ENCODE results near the gene TFPI.

The TFPI gene

DNA sequence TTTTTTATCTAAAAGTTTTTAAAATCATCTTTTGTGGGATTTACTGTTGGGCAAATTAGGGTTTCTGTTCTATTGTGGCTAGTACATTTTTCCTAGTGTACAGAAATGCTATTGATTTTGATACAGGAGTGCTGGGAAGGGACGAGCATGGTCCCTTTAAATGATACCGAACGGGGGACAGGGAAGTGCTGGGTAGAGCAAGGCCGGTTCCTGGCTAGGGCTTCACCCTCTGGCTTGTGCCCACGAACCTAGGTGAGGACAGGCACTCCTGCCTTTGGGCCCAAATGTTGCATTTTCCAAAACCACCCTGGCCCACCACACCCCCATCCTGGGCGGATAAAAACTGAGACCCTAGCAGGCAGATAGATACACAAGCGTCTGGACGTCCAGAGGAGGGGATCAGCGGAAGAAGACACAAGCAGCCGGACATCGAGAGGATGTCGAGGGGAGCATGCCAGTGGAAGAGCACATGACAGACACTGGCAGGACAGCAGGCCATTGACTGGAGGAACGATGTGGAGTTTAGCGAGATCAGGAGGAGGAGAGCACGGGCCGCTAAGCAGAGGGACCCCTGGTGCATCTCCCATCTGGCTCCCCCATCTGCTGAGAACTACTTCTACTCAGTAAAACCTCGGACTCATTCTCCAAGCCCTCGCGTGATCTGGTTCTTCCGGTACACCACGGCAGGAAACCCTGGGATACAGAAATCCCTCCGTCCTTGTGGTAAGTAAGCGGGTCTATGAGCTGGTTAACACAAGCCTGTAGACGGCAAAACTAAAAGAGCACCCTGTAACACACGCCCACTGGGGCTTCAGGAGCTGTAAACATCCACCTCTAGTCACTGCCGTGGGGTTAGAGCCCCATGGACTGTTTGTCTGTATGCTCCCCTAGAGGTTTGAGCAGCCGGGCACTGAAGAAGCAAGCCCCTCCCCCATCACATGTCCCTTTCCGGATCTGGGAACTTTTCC lies 92.7 kb downstream of the TFPI start:
- no peak for DNase-seq

DNA sequence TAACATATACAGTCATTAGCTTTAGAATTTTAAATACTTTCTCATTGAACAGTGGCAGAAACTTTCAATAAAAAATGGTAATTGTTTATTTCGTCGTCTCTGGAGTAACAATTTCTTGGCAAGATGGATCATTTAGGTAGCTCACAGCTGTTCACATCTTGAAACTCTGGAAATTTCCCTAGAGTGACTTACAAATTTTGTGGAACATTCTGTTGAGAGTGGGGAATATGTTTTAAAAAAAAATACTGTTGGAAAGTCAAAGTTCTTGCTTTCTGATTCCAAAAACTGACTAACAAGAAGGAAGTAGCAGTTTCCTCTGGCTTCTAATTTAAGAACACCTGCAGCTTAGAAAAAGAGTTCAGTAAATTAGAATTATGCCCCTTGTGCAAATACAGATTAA lies 95.0 kb downstream of the TFPI start:
- DNase-seq: no peak

DNA sequence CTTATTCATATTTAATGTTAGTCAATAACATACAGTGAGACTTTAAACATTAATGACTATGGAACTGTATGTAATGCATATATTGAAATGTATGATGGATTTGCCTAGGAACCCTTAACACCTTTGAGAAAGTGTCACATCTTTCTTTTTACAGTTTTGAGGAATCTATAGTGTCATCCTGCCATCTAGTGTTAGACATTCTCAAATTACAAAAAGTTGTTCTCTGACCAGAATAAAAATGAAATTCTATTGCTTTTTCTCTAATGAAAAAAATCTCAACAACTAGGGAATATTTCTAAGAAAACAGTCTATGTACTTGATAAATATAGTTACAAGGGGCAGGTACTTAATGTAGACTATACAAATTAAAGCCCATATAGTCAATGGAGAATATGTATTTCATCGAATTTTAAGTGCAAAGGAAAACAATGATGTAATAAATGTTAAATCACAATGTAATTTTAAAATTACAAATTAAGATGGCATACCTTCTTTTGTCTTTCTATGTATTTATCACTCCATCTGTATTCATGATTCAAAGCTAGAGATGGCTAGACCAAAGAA lies 101.1 kb downstream of the TFPI start:
- DNase-seq: no peak

DNA sequence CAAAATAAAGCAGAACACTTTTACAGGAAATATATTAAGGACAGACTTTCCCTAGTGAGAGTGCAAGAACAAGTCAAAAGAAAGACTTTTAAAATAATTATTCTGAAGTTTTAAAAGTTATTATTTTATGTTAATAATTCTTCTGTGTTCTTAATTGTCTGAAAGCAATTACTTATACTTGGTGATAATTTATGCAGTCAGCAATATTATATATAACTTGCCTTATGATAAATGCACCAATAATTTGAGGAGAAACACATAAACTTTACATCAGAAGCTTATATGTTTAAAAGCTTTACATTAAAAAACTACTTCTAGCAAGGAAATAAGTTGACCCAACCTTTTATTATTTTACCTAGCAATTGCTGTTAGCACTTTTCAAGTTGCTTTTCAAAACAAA lies 102.7 kb downstream of the TFPI start:
- DNase-seq: no peak

DNA sequence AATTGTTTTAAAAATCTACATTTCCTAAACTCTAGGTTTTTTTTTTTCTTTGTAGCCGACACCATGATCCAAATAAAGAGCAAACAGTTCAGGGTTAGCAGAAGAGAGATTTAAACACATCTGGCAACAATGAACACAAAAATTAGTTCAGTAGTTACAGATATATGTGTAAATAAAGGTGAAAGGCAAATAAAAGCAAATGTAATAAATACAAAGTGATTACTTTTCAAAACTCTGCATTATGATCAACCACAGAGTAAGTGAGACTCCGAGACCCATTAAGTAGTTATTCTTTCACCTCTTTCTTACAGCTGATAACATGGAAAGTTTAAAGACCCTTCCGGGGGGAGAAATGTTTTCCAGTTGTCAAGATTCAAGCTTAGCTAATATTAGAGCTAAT lies 106.9 kb downstream of the TFPI start:
- no peak for DNase-seq

DNA sequence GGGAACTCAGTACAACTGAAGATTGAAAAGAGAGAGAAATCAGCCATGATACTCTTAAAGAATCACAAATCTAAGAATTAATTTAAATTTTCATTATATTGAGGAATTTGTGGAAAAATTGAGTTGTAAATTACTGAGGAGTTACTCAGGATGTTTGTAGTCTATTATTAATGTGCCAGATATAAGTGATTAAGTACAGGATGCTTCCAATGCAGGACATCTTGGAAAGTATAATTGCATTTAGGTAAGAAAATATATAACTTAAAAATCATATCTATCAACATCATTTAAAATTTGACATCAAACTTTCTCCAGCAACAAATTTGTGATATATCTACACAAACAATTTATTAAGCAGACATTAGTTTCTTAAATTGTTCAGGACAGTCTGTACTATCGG lies 107.5 kb downstream of the TFPI start:
- DNase-seq: no peak

DNA sequence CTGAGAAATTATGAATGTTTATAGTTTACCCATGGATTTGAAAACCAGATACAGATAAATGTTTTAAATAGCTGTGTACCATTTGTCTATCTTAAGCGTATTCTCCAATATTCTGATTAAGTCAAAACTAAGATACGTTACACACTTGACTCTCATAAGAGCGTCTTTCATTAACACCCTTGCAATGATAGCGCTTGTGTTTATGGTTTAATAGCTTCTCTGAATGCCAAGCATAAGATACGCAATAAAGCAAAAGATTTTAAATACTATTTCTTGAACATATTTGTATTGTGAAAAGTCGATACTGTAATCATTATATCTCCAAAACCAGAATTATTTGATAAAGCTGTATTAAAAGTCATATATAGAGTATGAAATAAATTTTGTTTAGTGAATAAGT lies 109.2 kb downstream of the TFPI start:
- DNase-seq: no peak

GRCh38 chr2:187442778-187443177 lies 111.5 kb downstream of the TFPI start:
- no peak for DNase-seq

- DNase-seq: no peak
Measured at GRCh38 chr2:187442378-187442777, 111.9 kb downstream of the TFPI start.

GRCh38 chr2:187440101-187440675 lies 114.0 kb downstream of the TFPI start:
- no peak for DNase-seq

DNA sequence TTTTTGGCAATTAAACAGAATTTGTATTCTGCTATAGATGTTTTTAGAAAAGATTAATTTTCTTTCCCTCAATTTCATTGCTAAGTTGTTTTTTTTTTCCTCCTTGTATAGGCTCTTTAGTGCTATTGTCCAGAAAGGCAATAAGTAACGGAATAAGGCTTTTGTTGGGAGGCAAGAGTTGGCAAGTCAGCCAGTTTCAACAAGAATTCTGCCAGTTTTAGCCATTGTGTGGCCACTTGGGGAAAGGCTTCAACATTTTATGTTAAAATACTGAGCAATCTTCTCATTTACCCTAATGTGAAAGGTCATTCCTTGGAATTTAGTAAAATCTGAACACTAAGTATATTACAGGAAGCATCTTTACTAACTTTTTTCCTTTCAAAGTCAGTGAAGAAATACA lies 115.8 kb downstream of the TFPI start:
- DNase-seq: no peak

DNA sequence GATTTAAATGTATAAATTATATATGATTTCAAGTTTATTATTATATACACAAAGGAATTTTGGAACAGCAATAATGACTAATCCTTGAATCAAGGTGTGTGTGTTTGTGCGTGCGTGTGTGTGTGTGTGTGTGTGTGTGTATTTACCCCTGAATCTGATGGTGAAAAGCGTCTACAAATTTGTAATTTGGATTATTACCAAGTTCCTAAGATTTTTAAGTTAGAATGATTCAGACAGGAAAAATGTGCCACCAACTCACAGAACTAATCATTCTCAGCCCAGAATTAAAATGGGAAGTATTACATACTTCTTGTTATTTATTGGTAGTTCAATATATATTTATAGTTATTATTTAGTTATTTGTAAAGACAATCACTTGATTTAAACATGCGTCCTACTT lies 118.5 kb downstream of the TFPI start:
- DNase-seq: no peak

GRCh38 chr2:187435078-187435477 lies 119.2 kb downstream of the TFPI start:
- DNase-seq: no peak

- DNase-seq: no peak
Measured at GRCh38 chr2:187434342-187434785, 119.9 kb downstream of the TFPI start.

GRCh38 chr2:187431911-187432310 lies 122.3 kb downstream of the TFPI start:
- DNase-seq: no peak

- DNase-seq: no peak
Measured at GRCh38 chr2:187429989-187430388, 124.2 kb downstream of the TFPI start.

GRCh38 chr2:187424146-187424545 lies 130.1 kb downstream of the TFPI start:
- no peak for DNase-seq

GRCh38 chr2:187422282-187422681 lies 132.0 kb downstream of the TFPI start:
- no peak for DNase-seq

- no peak for DNase-seq
Measured at GRCh38 chr2:187421519-187421918, 132.7 kb downstream of the TFPI start.

DNA sequence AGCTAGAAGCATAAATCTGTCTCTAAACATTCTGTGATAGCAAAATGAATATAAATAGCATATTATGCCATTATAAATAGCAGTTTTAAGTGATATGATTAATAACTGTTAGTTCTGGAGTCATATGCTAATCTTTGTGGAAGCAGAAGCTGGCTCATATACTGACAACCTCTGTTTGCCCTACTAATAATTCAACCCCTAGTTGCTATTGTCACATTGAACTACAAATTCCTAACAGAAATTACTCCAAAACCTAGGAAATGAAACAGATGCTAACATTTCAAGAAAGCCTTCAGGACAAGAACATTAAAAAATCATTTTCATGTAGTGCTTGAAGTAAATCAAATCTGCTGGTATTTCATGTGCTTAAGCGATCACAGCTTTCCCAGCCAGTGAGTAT lies 134.4 kb downstream of the TFPI start:
- no peak for DNase-seq

- no peak for DNase-seq
Measured at GRCh38 chr2:187415449-187415848, 138.8 kb downstream of the TFPI start.
